ENCODE measurements around the gene NOS3. TPM values are rescaled to one million over a fixed set of nuclear protein-coding genes. Genes with fewer than 3 reads are reported as not detected.

NOS3 gene
- total and polyA plus RNA-seq, 11 donors = 8.9 to 49.4 (median 17.3) TPM

DNA sequence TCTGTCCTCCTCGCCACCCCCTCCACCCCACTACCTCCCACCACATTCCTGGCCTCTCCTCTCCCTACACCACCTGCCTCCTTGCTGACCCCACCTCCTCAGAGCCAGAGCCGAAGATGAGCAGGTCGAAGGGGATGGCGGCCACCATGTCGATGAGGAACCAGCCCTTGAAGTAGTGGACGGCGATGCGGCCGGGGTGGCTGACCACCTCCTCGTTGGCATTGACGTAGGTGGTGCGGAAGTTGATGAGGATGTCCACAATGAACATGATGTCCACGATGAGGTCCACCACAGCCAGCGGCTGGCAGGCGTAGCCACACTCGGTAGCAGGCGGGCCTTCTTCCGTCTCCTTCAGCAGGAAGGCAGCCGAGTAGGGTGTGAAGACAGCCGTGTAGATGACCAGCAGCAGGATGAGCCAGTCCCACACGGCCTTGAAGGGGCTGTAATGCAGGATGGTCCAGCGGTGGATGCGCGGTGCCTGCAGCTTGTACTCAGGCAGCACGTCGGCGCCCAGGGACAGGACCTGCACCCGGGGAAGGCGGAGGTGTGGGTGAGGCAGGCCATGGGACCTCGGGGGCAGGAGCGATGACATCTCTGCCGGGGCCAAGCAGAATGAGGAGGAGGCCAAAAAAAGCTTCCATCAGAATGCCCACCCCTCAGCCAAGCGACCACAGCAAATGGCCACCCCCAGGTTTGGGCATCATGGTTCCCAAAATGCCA is 38.3 kb upstream of the NOS3 start:
- peak overlapping the region in 6 of 12 donors; percentile 4 to 92 (median 88) for H3K27ac ChIP-seq
- H3K4me1 ChIP-seq = peaks cover 0 to 60% (median 21%) of the 10 kb centered on the region in 12 donors
- no peaks in the 10 kb centered on the region for H3K9me3 ChIP-seq
- H3K27me3 ChIP-seq = peaks cover 0 to 27% (median 0%) of the 10 kb centered on the region in 9 donors
- TF ChIP-seq POLR2A (IDR thresholded peaks at IDR 0.05) = no peak
- TF ChIP-seq, protein P1, sequence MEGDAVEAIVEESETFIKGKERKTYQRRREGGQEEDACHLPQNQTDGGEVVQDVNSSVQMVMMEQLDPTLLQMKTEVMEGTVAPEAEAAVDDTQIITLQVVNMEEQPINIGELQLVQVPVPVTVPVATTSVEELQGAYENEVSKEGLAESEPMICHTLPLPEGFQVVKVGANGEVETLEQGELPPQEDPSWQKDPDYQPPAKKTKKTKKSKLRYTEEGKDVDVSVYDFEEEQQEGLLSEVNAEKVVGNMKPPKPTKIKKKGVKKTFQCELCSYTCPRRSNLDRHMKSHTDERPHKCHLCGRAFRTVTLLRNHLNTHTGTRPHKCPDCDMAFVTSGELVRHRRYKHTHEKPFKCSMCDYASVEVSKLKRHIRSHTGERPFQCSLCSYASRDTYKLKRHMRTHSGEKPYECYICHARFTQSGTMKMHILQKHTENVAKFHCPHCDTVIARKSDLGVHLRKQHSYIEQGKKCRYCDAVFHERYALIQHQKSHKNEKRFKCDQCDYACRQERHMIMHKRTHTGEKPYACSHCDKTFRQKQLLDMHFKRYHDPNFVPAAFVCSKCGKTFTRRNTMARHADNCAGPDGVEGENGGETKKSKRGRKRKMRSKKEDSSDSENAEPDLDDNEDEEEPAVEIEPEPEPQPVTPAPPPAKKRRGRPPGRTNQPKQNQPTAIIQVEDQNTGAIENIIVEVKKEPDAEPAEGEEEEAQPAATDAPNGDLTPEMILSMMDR (IDR thresholded peaks at IDR 0.05) = no peak
- DNase-seq (peak in 3 of 5 donors; percentile 13 to 22 (median 15)), ATAC-seq (no peak)
- WGBS, 4 donors = 75 to 83% (median 83%) methylated on average over 31 to 33 of the region's 33 CpGs
- intact Hi-C loops (cut with DNase I) = loop anchor here in 2 of 10 donors (10.0 kb wide), 1 partner anchor 48 kb away; no protein-coding TSS in a partner anchor
- peaks cover 0 to 13% (median 0%) of the 10 kb centered on the region in 9 donors for H3K36me3 ChIP-seq
- H3K4me3 ChIP-seq = no peak overlapping the region

GRCh38 chr7:150953061-150953997 is 37.5 kb upstream of the NOS3 start:
- DNase-seq (peak in 3 of 5 donors; percentile 34 to 70 (median 47)), ATAC-seq (peak in 3 of 4 donors; percentile 30 to 44 (median 37))
- peak overlapping the region in 8 of 12 donors; percentile 4 to 92 (median 85) for H3K27ac ChIP-seq
- intact Hi-C loops (cut with DNase I) = loop anchor here in 2 of 10 donors (10.0 kb wide), 1 partner anchor 49 kb away; no protein-coding TSS in a partner anchor
- H3K27me3 ChIP-seq = peaks cover 0 to 27% (median 0%) of the 10 kb centered on the region in 9 donors
- no peak for TF ChIP-seq POLR2A (IDR thresholded peaks at IDR 0.05)
- TF ChIP-seq, protein P1 (IDR thresholded peaks at IDR 0.05) = no peak
- no peak overlapping the region for H3K4me3 ChIP-seq
- H3K4me1 ChIP-seq = peaks cover 0 to 60% (median 23%) of the 10 kb centered on the region in 12 donors
- no peaks in the 10 kb centered on the region for H3K9me3 ChIP-seq
- 56 to 69% (median 61%) methylated on average over 17 of the region's 17 CpGs for WGBS, 4 donors
- H3K36me3 ChIP-seq = peaks cover 0 to 13% (median 0%) of the 10 kb centered on the region in 9 donors

DNA sequence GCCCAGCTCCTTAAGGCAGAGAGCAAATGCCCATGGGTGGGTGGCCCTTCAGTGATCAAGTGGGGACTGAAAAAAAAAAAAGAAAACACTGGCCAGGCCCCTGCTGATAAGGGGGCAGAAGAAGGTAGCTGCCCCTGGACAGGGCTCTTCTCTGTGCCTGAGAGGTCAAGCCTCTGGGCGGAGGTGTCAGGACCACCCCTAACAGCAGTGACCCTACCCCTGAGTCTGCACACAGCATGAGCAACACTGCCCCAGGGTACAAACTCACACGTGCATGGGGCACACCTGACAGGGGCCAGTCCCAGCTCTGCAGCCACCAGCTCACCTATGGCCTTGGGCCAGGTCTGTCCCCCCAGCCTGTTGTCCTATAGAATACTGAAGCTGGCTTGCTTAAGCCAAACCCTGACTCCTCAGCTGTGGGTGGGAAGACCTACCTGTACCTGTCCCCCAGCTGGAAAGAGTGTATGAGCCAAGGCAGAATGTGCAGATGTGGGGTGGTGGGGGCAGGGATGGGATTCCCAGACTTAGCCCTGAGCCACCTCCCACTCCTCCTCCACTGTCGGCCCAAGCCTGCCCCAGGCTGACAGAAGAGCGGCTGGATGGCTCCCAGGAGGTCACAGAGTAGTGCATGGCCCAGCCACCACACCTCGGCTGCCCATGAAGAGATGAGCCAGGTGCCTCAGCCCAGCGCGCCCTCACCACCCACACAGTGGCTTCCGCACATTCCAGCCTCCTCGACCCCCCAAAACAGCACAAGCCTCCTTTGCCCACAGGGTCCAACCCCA is 36.4 kb upstream of the NOS3 start:
- H3K4me1 ChIP-seq = peaks cover 0 to 69% (median 23%) of the 10 kb centered on the region in 12 donors
- H3K4me3 ChIP-seq = no peak overlapping the region
- H3K36me3 ChIP-seq = peaks cover 0 to 13% (median 0%) of the 10 kb centered on the region in 9 donors
- DNase-seq (peak in 3 of 5 donors; percentile 34 to 44 (median 44)), ATAC-seq (peak in 3 of 4 donors; percentile 5 to 27 (median 15))
- TF ChIP-seq POLR2A (IDR thresholded peaks at IDR 0.05) = no peak
- TF ChIP-seq, protein P1 (IDR thresholded peaks at IDR 0.05) = no peak
- H3K27ac ChIP-seq = peak overlapping the region in 11 of 12 donors; percentile 58 to 92 (median 80)
- 68 to 71% (median 69%) methylated on average over 9 of the region's 9 CpGs for WGBS, 4 donors
- intact Hi-C loops (cut with DNase I) = loop anchor here in 2 of 10 donors (10.0 kb wide), 1 partner anchor 50 kb away; no protein-coding TSS in a partner anchor
- peaks cover 0 to 36% (median 3%) of the 10 kb centered on the region in 9 donors for H3K27me3 ChIP-seq
- no peaks in the 10 kb centered on the region for H3K9me3 ChIP-seq
